ENCODE results near the gene FAM83F.

Gene FAM83F

DNA sequence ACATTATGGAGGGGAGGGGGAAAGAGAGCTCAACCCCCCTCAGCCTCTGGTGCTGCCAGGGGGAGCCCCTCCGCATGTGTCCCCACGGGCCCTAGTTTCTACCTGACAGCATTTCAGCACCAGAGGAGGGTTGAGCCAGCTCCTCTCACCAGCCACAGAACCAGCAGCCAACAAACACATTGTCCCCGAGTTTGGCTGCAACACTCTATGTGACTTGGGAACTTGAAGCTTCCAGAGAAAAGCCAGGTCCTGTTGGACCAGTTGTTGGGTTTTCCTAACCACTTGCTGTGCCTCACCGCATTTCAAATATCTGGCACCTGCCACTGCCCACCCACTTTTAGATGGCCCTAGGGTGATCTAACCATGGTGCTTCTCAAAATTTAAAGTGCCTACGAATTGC, 21.1 kb upstream of the FAM83F start:
- Histone ChIP-seq H3K9me3 (ENCODE audit: insufficient read depth, low read length) (no peaks in the 10 kb centered on the region), H3K9ac (ENCODE audit: low read length) (no peak overlapping the region), H2AFZ (ENCODE audit: low read depth, low read length) (no peak overlapping the region), H3K4me3 (ENCODE audit: low read length) (no peak overlapping the region), H4K20me1 (ENCODE audit: insufficient read depth, low read length) (no peaks in the 10 kb centered on the region), H3K4me2 (ENCODE audit: low read length) (no peak overlapping the region), H3K79me2 (ENCODE audit: low read length) (no peaks in the 10 kb centered on the region), H3K27ac (ENCODE audit: low read length) (no peak overlapping the region), H3K27me3 (ENCODE audit: low read depth, low read length) (peaks cover 83% of the 10 kb centered on the region), H3K36me3 (replicated peaks; ENCODE audit: low read depth, low read length) (no peaks in the 10 kb centered on the region), H3K4me1 (ENCODE audit: low read length) (no peaks in the 10 kb centered on the region)
- no peak for TF ChIP-seq EZH2phosphoT487 (IDR thresholded peaks at IDR 0.05; ENCODE audit: low read depth)
- TF ChIP-seq, protein P1, sequence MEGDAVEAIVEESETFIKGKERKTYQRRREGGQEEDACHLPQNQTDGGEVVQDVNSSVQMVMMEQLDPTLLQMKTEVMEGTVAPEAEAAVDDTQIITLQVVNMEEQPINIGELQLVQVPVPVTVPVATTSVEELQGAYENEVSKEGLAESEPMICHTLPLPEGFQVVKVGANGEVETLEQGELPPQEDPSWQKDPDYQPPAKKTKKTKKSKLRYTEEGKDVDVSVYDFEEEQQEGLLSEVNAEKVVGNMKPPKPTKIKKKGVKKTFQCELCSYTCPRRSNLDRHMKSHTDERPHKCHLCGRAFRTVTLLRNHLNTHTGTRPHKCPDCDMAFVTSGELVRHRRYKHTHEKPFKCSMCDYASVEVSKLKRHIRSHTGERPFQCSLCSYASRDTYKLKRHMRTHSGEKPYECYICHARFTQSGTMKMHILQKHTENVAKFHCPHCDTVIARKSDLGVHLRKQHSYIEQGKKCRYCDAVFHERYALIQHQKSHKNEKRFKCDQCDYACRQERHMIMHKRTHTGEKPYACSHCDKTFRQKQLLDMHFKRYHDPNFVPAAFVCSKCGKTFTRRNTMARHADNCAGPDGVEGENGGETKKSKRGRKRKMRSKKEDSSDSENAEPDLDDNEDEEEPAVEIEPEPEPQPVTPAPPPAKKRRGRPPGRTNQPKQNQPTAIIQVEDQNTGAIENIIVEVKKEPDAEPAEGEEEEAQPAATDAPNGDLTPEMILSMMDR (IDR thresholded peaks at IDR 0.05; ENCODE audit: low read depth, low read length), result no peak

DNA sequence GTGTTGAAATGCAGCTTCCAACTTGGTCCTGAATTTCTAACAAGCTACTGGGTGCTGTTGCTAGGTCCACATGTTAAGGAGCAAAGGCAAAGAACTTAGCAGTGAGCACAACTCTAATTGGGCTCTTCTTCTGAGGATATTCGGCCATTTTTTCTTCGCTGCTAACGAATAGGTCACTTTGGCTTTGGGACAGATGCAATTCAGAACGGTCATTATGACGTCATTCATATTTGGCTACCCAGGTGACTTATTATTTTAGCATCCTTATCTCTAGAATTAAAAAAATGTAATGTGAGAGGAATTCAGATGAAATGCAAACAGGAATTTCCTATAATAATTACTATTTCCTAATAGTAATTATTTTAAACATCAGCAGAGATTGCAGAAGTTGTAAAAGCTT, 20.7 kb upstream of the FAM83F start:
- TF ChIP-seq, protein P1 (IDR thresholded peaks at IDR 0.05; ENCODE audit: low read depth, low read length), result no peak
- TF ChIP-seq EZH2phosphoT487 (IDR thresholded peaks at IDR 0.05; ENCODE audit: low read depth), result no peak
- no peaks in the 10 kb centered on the region for H3K36me3 ChIP-seq (replicated peaks; ENCODE audit: low read depth, low read length)
- H3K27me3 ChIP-seq (ENCODE audit: low read depth, low read length), result peaks cover 83% of the 10 kb centered on the region

DNA sequence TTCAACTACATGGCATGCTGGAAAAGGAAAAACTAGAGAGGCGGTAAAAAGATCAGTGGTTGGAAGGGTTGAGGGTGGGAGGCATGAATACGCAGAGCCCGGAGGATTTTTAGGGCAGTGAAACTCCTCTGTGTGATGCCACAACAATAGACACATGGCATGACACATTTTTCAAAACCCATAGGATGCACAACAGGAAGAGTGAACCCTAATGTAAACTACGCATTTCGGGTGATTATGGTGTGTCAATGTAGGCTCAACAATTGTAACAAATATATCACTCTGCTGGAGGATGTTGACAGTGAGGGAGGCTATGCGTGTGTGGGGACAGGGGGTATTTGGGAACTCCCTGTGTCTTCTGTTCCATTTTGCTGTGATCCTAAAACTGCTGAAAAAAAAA, 15.7 kb upstream of the FAM83F start:
- Histone ChIP-seq H3K4me2 (ENCODE audit: low read length) (no peak overlapping the region), H2AFZ (ENCODE audit: low read depth, low read length) (no peak overlapping the region), H4K20me1 (ENCODE audit: insufficient read depth, low read length) (no peaks in the 10 kb centered on the region; the same call in 1 of the 2 replicates), H3K36me3 (replicated peaks; ENCODE audit: low read depth, low read length) (no peaks in the 10 kb centered on the region), H3K4me3 (ENCODE audit: low read length) (no peak overlapping the region), H3K9me3 (ENCODE audit: insufficient read depth, low read length) (no peaks in the 10 kb centered on the region), H3K27ac (ENCODE audit: low read length) (no peak overlapping the region), H3K4me1 (ENCODE audit: low read length) (no peaks in the 10 kb centered on the region), H3K9ac (ENCODE audit: low read length) (no peak overlapping the region), H3K79me2 (ENCODE audit: low read length) (no peaks in the 10 kb centered on the region), H3K27me3 (ENCODE audit: low read depth, low read length) (peaks cover 70% of the 10 kb centered on the region)
- no peak for TF ChIP-seq EZH2phosphoT487 (IDR thresholded peaks at IDR 0.05; ENCODE audit: low read depth)
- TF ChIP-seq, protein P1 (IDR thresholded peaks at IDR 0.05; ENCODE audit: low read depth, low read length), result no peak

More for the DNA sequence above, 20.7 kb upstream of the FAM83F start:
- H3K4me1 ChIP-seq (ENCODE audit: low read length), result no peaks in the 10 kb centered on the region
- H4K20me1 ChIP-seq (ENCODE audit: insufficient read depth, low read length), result no peaks in the 10 kb centered on the region
- H3K27ac ChIP-seq (ENCODE audit: low read length), result no peak overlapping the region
- H3K4me3 ChIP-seq (ENCODE audit: low read length), result no peak overlapping the region
- H3K4me2 ChIP-seq (ENCODE audit: low read length), result no peak overlapping the region
- no peak overlapping the region for H2AFZ ChIP-seq (ENCODE audit: low read depth, low read length)
- no peak overlapping the region for H3K9ac ChIP-seq (ENCODE audit: low read length)
- no peaks in the 10 kb centered on the region for H3K9me3 ChIP-seq (ENCODE audit: insufficient read depth, low read length)
- no peaks in the 10 kb centered on the region for H3K79me2 ChIP-seq (ENCODE audit: low read length)

DNA sequence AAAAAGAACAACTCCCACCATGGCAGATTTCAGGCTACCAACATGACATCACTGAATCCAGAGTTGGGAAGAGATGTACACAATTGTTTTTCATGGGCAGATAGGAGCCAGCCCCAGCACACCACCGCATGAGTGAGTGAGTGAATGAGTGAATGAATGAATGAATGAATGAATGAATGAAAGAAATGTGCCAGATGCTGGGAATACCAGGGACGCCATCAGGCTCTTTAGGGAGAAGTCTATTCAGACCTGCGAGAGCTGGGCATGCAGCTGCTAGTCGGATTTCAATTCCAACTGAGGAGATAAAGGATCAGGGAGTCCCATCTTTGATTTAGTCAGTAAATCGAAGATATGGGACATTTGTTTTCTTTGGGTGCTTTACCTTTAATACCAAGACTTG, 15.3 kb upstream of the FAM83F start:
- Histone ChIP-seq H2AFZ (ENCODE audit: low read depth, low read length) (no peak overlapping the region), H3K9me3 (ENCODE audit: insufficient read depth, low read length) (no peaks in the 10 kb centered on the region), H3K4me1 (ENCODE audit: low read length) (no peaks in the 10 kb centered on the region), H3K4me2 (ENCODE audit: low read length) (no peak overlapping the region), H3K27me3 (ENCODE audit: low read depth, low read length) (peaks cover 69% of the 10 kb centered on the region), H3K79me2 (ENCODE audit: low read length) (no peaks in the 10 kb centered on the region), H3K36me3 (replicated peaks; ENCODE audit: low read depth, low read length) (no peaks in the 10 kb centered on the region), H4K20me1 (ENCODE audit: insufficient read depth, low read length) (no peaks in the 10 kb centered on the region; the same call in 1 of the 2 replicates), H3K4me3 (ENCODE audit: low read length) (no peak overlapping the region), H3K9ac (ENCODE audit: low read length) (no peak overlapping the region), H3K27ac (ENCODE audit: low read length) (no peak overlapping the region)
- TF ChIP-seq EZH2phosphoT487 (IDR thresholded peaks at IDR 0.05; ENCODE audit: low read depth), result no peak

Data from OCI-LY3 (cell line).